ENCODE data around the gene UBXN7.

DNA sequence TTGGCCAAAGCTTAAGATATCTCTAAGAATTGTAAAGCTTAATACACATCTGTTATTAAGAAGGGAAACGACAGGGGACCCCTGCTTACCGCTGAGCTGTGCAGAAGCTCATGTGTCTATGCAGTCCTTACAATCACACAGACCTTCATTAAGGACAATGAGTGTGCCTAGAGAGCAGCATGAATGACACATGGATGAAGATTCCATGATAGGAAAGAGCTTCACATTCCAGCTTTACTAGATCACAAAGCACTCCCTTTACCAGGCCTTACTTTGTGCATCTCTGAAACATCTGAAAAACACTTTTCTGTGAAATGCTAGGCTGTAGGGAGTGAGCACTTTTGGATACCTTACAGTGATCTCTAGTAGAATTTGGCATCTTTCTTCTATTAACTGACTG is 39.3 kb upstream of the UBXN7 start:
- TF ChIP-seq HDAC1 (IDR thresholded peaks at IDR 0.05): no peak
- no peak for TF ChIP-seq ZNF830 (CRISPR knock-in tag; IDR thresholded peaks at IDR 0.05)
- TF ChIP-seq MEIS2 (IDR thresholded peaks at IDR 0.05; ENCODE audit: partially characterized antibody): no peak
- no peak for TF ChIP-seq NR3C1 (CRISPR knock-in tag; IDR thresholded peaks at IDR 0.05)
- TF ChIP-seq, protein P1, sequence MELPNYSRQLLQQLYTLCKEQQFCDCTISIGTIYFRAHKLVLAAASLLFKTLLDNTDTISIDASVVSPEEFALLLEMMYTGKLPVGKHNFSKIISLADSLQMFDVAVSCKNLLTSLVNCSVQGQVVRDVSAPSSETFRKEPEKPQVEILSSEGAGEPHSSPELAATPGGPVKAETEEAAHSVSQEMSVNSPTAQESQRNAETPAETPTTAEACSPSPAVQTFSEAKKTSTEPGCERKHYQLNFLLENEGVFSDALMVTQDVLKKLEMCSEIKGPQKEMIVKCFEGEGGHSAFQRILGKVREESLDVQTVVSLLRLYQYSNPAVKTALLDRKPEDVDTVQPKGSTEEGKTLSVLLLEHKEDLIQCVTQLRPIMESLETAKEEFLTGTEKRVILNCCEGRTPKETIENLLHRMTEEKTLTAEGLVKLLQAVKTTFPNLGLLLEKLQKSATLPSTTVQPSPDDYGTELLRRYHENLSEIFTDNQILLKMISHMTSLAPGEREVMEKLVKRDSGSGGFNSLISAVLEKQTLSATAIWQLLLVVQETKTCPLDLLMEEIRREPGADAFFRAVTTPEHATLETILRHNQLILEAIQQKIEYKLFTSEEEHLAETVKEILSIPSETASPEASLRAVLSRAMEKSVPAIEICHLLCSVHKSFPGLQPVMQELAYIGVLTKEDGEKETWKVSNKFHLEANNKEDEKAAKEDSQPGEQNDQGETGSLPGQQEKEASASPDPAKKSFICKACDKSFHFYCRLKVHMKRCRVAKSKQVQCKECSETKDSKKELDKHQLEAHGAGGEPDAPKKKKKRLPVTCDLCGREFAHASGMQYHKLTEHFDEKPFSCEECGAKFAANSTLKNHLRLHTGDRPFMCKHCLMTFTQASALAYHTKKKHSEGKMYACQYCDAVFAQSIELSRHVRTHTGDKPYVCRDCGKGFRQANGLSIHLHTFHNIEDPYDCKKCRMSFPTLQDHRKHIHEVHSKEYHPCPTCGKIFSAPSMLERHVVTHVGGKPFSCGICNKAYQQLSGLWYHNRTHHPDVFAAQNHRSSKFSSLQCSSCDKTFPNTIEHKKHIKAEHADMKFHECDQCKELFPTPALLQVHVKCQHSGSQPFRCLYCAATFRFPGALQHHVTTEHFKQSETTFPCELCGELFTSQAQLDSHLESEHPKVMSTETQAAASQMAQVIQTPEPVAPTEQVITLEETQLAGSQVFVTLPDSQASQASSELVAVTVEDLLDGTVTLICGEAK (IDR thresholded peaks at IDR 0.05): no peak
- TF ChIP-seq, protein P1 (CRISPR knock-in tag; IDR thresholded peaks at IDR 0.05): no peak
- TF ChIP-seq, protein P2, sequence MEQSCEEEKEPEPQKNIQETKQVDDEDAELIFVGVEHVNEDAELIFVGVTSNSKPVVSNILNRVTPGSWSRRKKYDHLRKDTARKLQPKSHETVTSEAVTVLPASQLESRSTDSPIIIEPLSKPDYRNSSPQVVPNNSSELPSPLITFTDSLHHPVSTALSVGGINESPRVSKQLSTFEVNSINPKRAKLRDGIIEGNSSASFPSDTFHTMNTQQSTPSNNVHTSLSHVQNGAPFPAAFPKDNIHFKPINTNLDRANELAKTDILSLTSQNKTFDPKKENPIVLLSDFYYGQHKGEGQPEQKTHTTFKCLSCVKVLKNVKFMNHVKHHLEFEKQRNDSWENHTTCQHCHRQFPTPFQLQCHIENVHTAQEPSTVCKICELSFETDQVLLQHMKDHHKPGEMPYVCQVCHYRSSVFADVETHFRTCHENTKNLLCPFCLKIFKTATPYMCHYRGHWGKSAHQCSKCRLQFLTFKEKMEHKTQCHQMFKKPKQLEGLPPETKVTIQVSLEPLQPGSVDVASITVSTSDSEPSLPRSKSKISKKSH (CRISPR knock-in tag; IDR thresholded peaks at IDR 0.05): no peak
- TF ChIP-seq POLR2AphosphoS5 (IDR thresholded peaks at IDR 0.05; ENCODE audit: control insufficient read depth, insufficient read depth, low read depth, low read length): no peak

All from K562 (cell line).